GM23338 (cell line): ENCODE results near the gene GON7. TPM values are rescaled to one million over a fixed set of nuclear protein-coding genes. Genes with fewer than 3 reads are reported as not detected.

Experiments used
- ATAC-seq: fragments of 200-7000 bp; cut with Tn5 transposase; 3 replicates; pipeline ENCODE4 v1.9.1; 2020
- DNase-seq: peaks from one replicate; pipeline ENCODE4 v3.0.0-alpha.2; 2015; ENCODE audit warnings: low spot score
- H2AFZ ChIP-seq: fragments of 200-600 bp; sonication (generic); 2 replicates; pipeline ENCODE4 v1.8.0; 2016; ENCODE audit warnings: antibody characterized with exemption, mild to moderate bottlenecking, moderate library complexity
- H3F3A ChIP-seq: fragments of 200-600 bp; sonication (generic); replicated peaks from 2 replicates; pipeline ENCODE4 v1.8.0; 2017; ENCODE audit warnings: antibody characterized with exemption, mixed run types, low read depth
- H3K27ac ChIP-seq: fragments of 200-600 bp; sonication (generic); 2 replicates; pipeline ENCODE4 v1.6.1; 2016; ENCODE audit warnings: low read depth
- H3K27me3 ChIP-seq: fragments of 200-600 bp; sonication (generic); 2 replicates; pipeline ENCODE4 v1.8.0; 2016; ENCODE audit warnings: mild to moderate bottlenecking, mixed run types, moderate library complexity; ENCODE audit not compliant: insufficient read depth
- H3K36me3 ChIP-seq: fragments of 200-600 bp; sonication (generic); 2 replicates; pipeline ENCODE4 v1.8.0; 2016; ENCODE audit warnings: mild to moderate bottlenecking; ENCODE audit not compliant: insufficient read depth
- H3K4me1 ChIP-seq: fragments of 200-600 bp; sonication (generic); 2 replicates; pipeline ENCODE4 v1.8.0; 2016; ENCODE audit warnings: mild to moderate bottlenecking, moderate library complexity; ENCODE audit not compliant: insufficient read depth
- H3K4me2 ChIP-seq: fragments of 200-600 bp; sonication (generic); 2 replicates; pipeline ENCODE4 v1.7.1; 2017; ENCODE audit warnings: mixed run types
- H3K4me3 ChIP-seq: fragments of 200-600 bp; sonication (generic); 2 replicates; pipeline ENCODE4 v1.6.1; 2016; ENCODE audit warnings: mixed run types
- H3K79me2 ChIP-seq: fragments of 200-600 bp; sonication (generic); replicated peaks from 2 replicates; pipeline ENCODE4 v1.8.0; 2017; ENCODE audit warnings: mild to moderate bottlenecking; ENCODE audit not compliant: insufficient read depth
- H3K9me2 ChIP-seq: fragments of 200-600 bp; sonication (generic); 2 replicates; pipeline ENCODE4 v1.8.0; 2017; ENCODE audit not compliant: insufficient read depth
- H4K20me1 ChIP-seq: fragments of 200-600 bp; sonication (generic); replicated peaks from 2 replicates; pipeline ENCODE4 v1.8.0; 2017; ENCODE audit warnings: mild to moderate bottlenecking; ENCODE audit not compliant: insufficient read depth
- H3K27ac Mint-ChIP-seq: 2 replicates; pipeline ENCODE4 v1.8.0; 2020; ENCODE audit warnings: inconsistent platforms, mild to moderate bottlenecking, moderate library complexity, mixed read lengths
- H3K27me3 Mint-ChIP-seq: 3 replicates; pipeline ENCODE4 v1.8.0; 2022; ENCODE audit warnings: low read depth, mild to moderate bottlenecking, moderate library complexity, mixed read lengths, inconsistent platforms; ENCODE audit not compliant: insufficient read depth, poor library complexity
- H3K36me3 Mint-ChIP-seq: 3 replicates; pipeline ENCODE4 v1.8.0; 2021; ENCODE audit warnings: low read depth, mild to moderate bottlenecking, inconsistent platforms, moderate library complexity, mixed read lengths
- H3K4me1 Mint-ChIP-seq: 3 replicates; pipeline ENCODE4 v1.8.0; 2020; ENCODE audit warnings: mild to moderate bottlenecking, inconsistent platforms, mixed read lengths
- H3K4me3 Mint-ChIP-seq: 3 replicates; pipeline ENCODE4 v1.8.0; 2021; ENCODE audit warnings: moderate library complexity, mild to moderate bottlenecking, inconsistent platforms, mixed read lengths
- H3K9me3 Mint-ChIP-seq: 3 replicates; pipeline ENCODE4 v1.8.0; 2020; ENCODE audit warnings: moderate library complexity, mild to moderate bottlenecking, inconsistent platforms, mixed read lengths
- CREB1 ChIP-seq: fragments of 250-450 bp; sonication (Bioruptor Pico); IDR thresholded peaks from 2 replicates; pipeline ENCODE4 v1.5.0; 2020; ENCODE audit warnings: low read depth, mild to moderate bottlenecking, moderate library complexity
- CTCF ChIP-seq, 2 experiments: fragments of 200-600 bp in 1 of 2; sonication (generic) in 1 of 2; conservative IDR thresholded peaks; 2 replicates each; pipeline versions ENCODE4 v1.5.1 to v1.6.1; 2016 to 2017; ENCODE audit warnings: antibody characterized with exemption in 2 of 2, low read depth in 2 of 2, mild to moderate bottlenecking in 2 of 2, moderate library complexity in 1 of 2
- ETS1 ChIP-seq: IDR thresholded peaks from 2 replicates; pipeline ENCODE4 v1.6.1; 2016; ENCODE audit warnings: antibody characterized with exemption
- EZH2 ChIP-seq: fragments of 200-600 bp; sonication (generic); IDR thresholded peaks from one replicate; pipeline ENCODE4 v1.8.0; 2017; ENCODE audit warnings: antibody characterized with exemption, mild to moderate bottlenecking, low read depth; ENCODE audit not compliant: unreplicated experiment
- EZH2phosphoT487 ChIP-seq: fragments of 200-600 bp; sonication (generic); IDR thresholded peaks from one replicate; pipeline ENCODE4 v1.8.1; 2018; ENCODE audit warnings: antibody characterized with exemption; ENCODE audit not compliant: unreplicated experiment
- JUNB ChIP-seq: IDR thresholded peaks from one replicate; pipeline ENCODE4 v1.6.1; 2016; ENCODE audit warnings: antibody characterized with exemption; ENCODE audit not compliant: unreplicated experiment
- NANOG ChIP-seq: IDR thresholded peaks from 2 replicates; pipeline ENCODE4 v1.6.1; 2016; ENCODE audit warnings: antibody characterized with exemption, borderline replicate concordance
- POLR2AphosphoS5 ChIP-seq: IDR thresholded peaks from 2 replicates; pipeline ENCODE4 v1.6.1; 2016; ENCODE audit warnings: antibody characterized with exemption, low read depth
- REST ChIP-seq: IDR thresholded peaks from one replicate; pipeline ENCODE4 v1.6.1; 2018; ENCODE audit warnings: antibody characterized with exemption; ENCODE audit not compliant: unreplicated experiment
- STAT1 ChIP-seq: IDR thresholded peaks from one replicate; pipeline ENCODE4 v1.6.1; 2016; ENCODE audit warnings: antibody characterized with exemption; ENCODE audit not compliant: unreplicated experiment
- ZNF114 ChIP-seq: fragments of 250-450 bp; sonication (Bioruptor Pico); IDR thresholded peaks from 2 replicates; pipeline ENCODE4 v1.5.0; 2020; ENCODE audit warnings: mild to moderate bottlenecking, moderate library complexity
- ZNF331 ChIP-seq: fragments of 250-450 bp; sonication (Bioruptor Pico); IDR thresholded peaks from 2 replicates; pipeline ENCODE4 v1.5.0; 2020; ENCODE audit warnings: low read depth, mild to moderate bottlenecking, moderate library complexity
- ZNF462 ChIP-seq: fragments of 250-450 bp; sonication (Bioruptor Pico); IDR thresholded peaks from 2 replicates; pipeline ENCODE4 v1.5.0; 2020; ENCODE audit warnings: mild to moderate bottlenecking, moderate library complexity
- polyA plus RNA-seq: library from polyadenylated mRNA; unstranded; fragments of >200 nt; fragmentation: Nextera tagmentation; extraction: Ambion mirVana; gene quantifications from 2 replicates; pipeline ENCODE4 v1.2.1, GENCODE V29; 2016
- total RNA-seq: library from RNA; depleted of rRNA; stranded (reverse); fragments of >200 nt; shearing (Covaris generic); gene quantifications from 2 replicates; pipeline ENCODE4 v1.2.3, GENCODE V29; 2014

Gene GON7
- total and polyA plus RNA-seq, 2 experiments from 2014 or later, result 12.8 to 16.6 TPM

- Histone ChIP-seq H3F3A (no peaks in the 10 kb centered on the region), H3K36me3 (peaks cover 18% of the 10 kb centered on the region), H3K4me2 (no peak overlapping the region), H3K9me2 (no peaks in the 10 kb centered on the region), H2AFZ (no peak overlapping the region), H4K20me1 (no peaks in the 10 kb centered on the region), H3K79me2 (no peaks in the 10 kb centered on the region), H3K4me1 (no peaks in the 10 kb centered on the region), H3K27me3 (no peaks in the 10 kb centered on the region), H3K4me3 (no peak overlapping the region), H3K27ac (no peak overlapping the region)
- TF ChIP-seq STAT1, result no peak
- no peak for TF ChIP-seq JUNB
- TF ChIP-seq REST, result no peak
- no peak for TF ChIP-seq ZNF331
- TF ChIP-seq EZH2phosphoT487, result no peak
- no peak for TF ChIP-seq ZNF114 (CRISPR knock-in tag)
- no peak for TF ChIP-seq POLR2AphosphoS5
- TF ChIP-seq ZNF462 (CRISPR knock-in tag), result no peak
- TF ChIP-seq CREB1 (CRISPR knock-in tag), result no peak
- TF ChIP-seq EZH2, result no peak
- TF ChIP-seq ETS1, result no peak
- TF ChIP-seq CTCF (conservative IDR thresholded peaks at IDR 0.05; ENCODE audit: low read depth in 2 of 2), result no peak
- no peak for TF ChIP-seq NANOG
- H3K4me1 Mint-ChIP-seq, result peaks cover 9% of the 10 kb centered on the region; the same call in 2 of the 3 replicates
- H3K27me3 Mint-ChIP-seq, result peaks cover 2% of the 10 kb centered on the region
- H3K4me3 Mint-ChIP-seq, result no peak overlapping the region
- H3K9me3 Mint-ChIP-seq, result no peaks in the 10 kb centered on the region
- DNase-seq (no peak), ATAC-seq (no peak)
- H3K27ac Mint-ChIP-seq, result no peak overlapping the region
- peaks cover 30% of the 10 kb centered on the region for H3K36me3 Mint-ChIP-seq
Measured at GRCh38 chr14:93246534-93246933, 39.7 kb upstream of the GON7 start.
